WTC11 (cell line): Measurements from ENCODE around the gene PTPRN2. TPM values are rescaled to one million over a fixed set of nuclear protein-coding genes. Genes with fewer than 3 reads are reported as not detected.

ENCODE experiments used
- ATAC-seq: fragments of 200-7000 bp; cut with Tn5 transposase; 2 replicates; pipeline ENCODE4 v1.10.0; 2021; ENCODE audit warnings: mild to moderate bottlenecking, moderate library complexity
- CTCF ChIA-PET: fragments of 300-600 bp; sonication (Branson Sonifier 250); formaldehyde crosslinking; loops from one replicate; lab custom pipeline; 2021; ENCODE audit warnings: antibody characterized with exemption; lab: Charles Lee
- POLR2A ChIA-PET: fragments of 350-600 bp; sonication (Branson Sonifier 250); formaldehyde crosslinking; loops from one replicate; lab custom pipeline; 2021; ENCODE audit warnings: antibody characterized with exemption; lab: Charles Lee
- DNase-seq: peaks from one replicate; pipeline ENCODE4 v3.0.0; 2021; ENCODE audit warnings: low spot score
- H3K27ac Mint-ChIP-seq: 2 replicates; pipeline ENCODE4 v1.8.0; 2021; ENCODE audit warnings: mixed read lengths
- H3K27me3 Mint-ChIP-seq: 2 replicates; pipeline ENCODE4 v1.8.0; 2021; ENCODE audit warnings: low read depth, mild to moderate bottlenecking, moderate library complexity, mixed read lengths
- H3K36me3 Mint-ChIP-seq: 2 replicates; pipeline ENCODE4 v1.8.0; 2021; ENCODE audit warnings: mixed read lengths
- H3K4me1 Mint-ChIP-seq: 2 replicates; pipeline ENCODE4 v1.8.0; 2022; ENCODE audit warnings: mixed read lengths
- H3K4me3 Mint-ChIP-seq: 2 replicates; pipeline ENCODE4 v1.8.0; 2021; ENCODE audit warnings: mild to moderate bottlenecking, moderate library complexity, mixed read lengths
- H3K9me3 Mint-ChIP-seq: 2 replicates; pipeline ENCODE4 v1.8.0; 2021; ENCODE audit warnings: mixed read lengths
- AFF4 ChIP-seq: sonication (generic); formaldehyde crosslinking; IDR thresholded peaks from 2 replicates; pipeline ENCODE4 v1.8.1; 2023; ENCODE audit warnings: mild to moderate bottlenecking, missing genetic modification reagents, borderline replicate concordance
- ATF1 ChIP-seq: sonication (generic); formaldehyde crosslinking; IDR thresholded peaks from 2 replicates; pipeline ENCODE4 v1.8.1; 2023; ENCODE audit warnings: mild to moderate bottlenecking, moderate library complexity, missing genetic modification reagents
- CBFB ChIP-seq: sonication (generic); formaldehyde crosslinking; IDR thresholded peaks from 2 replicates; pipeline ENCODE4 v1.8.1; 2022; ENCODE audit warnings: mild to moderate bottlenecking, low read depth, missing genetic modification reagents
- CDX4 ChIP-seq: fragments of 250-450 bp; sonication (Bioruptor Pico); IDR thresholded peaks from 2 replicates; pipeline ENCODE4 v1.9.0; 2021; ENCODE audit warnings: moderate library complexity, mild to moderate bottlenecking, inconsistent platforms, borderline replicate concordance
- CTCF ChIP-seq: fragments of 200-600 bp; IDR thresholded peaks from 2 replicates; pipeline ENCODE4 v1.8.0; 2022; ENCODE audit warnings: antibody characterized with exemption
- EMX1 ChIP-seq: fragments of 250-450 bp; sonication (Bioruptor Pico); IDR thresholded peaks from 2 replicates; pipeline ENCODE4 v1.8.0; 2021; ENCODE audit warnings: mild to moderate bottlenecking
- ESRRA ChIP-seq: sonication (generic); formaldehyde crosslinking; IDR thresholded peaks from 2 replicates; pipeline ENCODE4 v1.8.1; 2022; ENCODE audit warnings: mild to moderate bottlenecking, missing genetic modification reagents, borderline replicate concordance
- GABPB1 ChIP-seq: sonication (generic); formaldehyde crosslinking; IDR thresholded peaks from 2 replicates; pipeline ENCODE4 v1.8.1; 2023; ENCODE audit warnings: mild to moderate bottlenecking, missing genetic modification reagents
- HMGA2 ChIP-seq: fragments of 250-450 bp; sonication (Bioruptor Pico); IDR thresholded peaks from 2 replicates; pipeline ENCODE4 v1.4.0; 2021; ENCODE audit warnings: mild to moderate bottlenecking, moderate library complexity
- IRF1 ChIP-seq: sonication (generic); formaldehyde crosslinking; IDR thresholded peaks from 2 replicates; pipeline ENCODE4 v1.8.0; 2023; ENCODE audit warnings: missing genetic modification reagents
- OVOL2 ChIP-seq: fragments of 250-450 bp; sonication (Bioruptor Pico); IDR thresholded peaks from 2 replicates; pipeline ENCODE4 v1.9.0; 2021; ENCODE audit warnings: mild to moderate bottlenecking, borderline replicate concordance
- PRRX2 ChIP-seq: fragments of 250-450 bp; sonication (Bioruptor Pico); IDR thresholded peaks from 2 replicates; pipeline ENCODE4 v1.8.0; 2021; ENCODE audit warnings: mild to moderate bottlenecking
- RORB ChIP-seq: fragments of 250-450 bp; sonication (Bioruptor Pico); IDR thresholded peaks from 2 replicates; pipeline ENCODE4 v1.9.0; 2021; ENCODE audit warnings: mild to moderate bottlenecking
- SMAD4 ChIP-seq: sonication (generic); formaldehyde crosslinking; IDR thresholded peaks from 2 replicates; pipeline ENCODE4 v1.8.0; 2022; ENCODE audit warnings: mild to moderate bottlenecking, missing genetic modification reagents
- SOX15 ChIP-seq: fragments of 250-450 bp; sonication (Bioruptor Pico); IDR thresholded peaks from 2 replicates; pipeline ENCODE4 v1.9.0; 2021; ENCODE audit warnings: mild to moderate bottlenecking
- STAT6 ChIP-seq: sonication (generic); formaldehyde crosslinking; conservative IDR thresholded peaks from 2 replicates; pipeline ENCODE4 v1.8.1; 2023; ENCODE audit warnings: mild to moderate bottlenecking, low read depth, missing genetic modification reagents, moderate library complexity
- ZNF121 ChIP-seq: sonication (generic); formaldehyde crosslinking; IDR thresholded peaks from 2 replicates; pipeline ENCODE4 v1.8.0; 2023; ENCODE audit warnings: missing genetic modification reagents
- ZNF138 ChIP-seq: sonication (generic); formaldehyde crosslinking; conservative IDR thresholded peaks from 2 replicates; pipeline ENCODE4 v1.8.1; 2022; ENCODE audit warnings: mild to moderate bottlenecking, moderate library complexity, missing genetic modification reagents
- ZNF532 ChIP-seq: fragments of 250-450 bp; sonication (Bioruptor Pico); IDR thresholded peaks from 2 replicates; pipeline ENCODE4 v1.9.0; 2021; ENCODE audit warnings: mild to moderate bottlenecking, borderline replicate concordance
- total RNA-seq: library from RNA; stranded (reverse); gene quantifications from 3 replicates; pipeline ENCODE4 v1.2.3, GENCODE V29; 2021

PTPRN2 gene
- total RNA-seq, 1 experiment from 2014 or later, result 4.7 TPM

GRCh38 chr7:158583810-158584209, 3.8 kb downstream of the PTPRN2 start (continued):
- TF ChIP-seq CTCF (no peak), HMGA2 (CRISPR knock-in tag) (no peak), IRF1 (CRISPR knock-in tag) (no peak), ESRRA (CRISPR knock-in tag) (no peak), CDX4 (CRISPR knock-in tag) (no peak), ZNF138 (CRISPR knock-in tag) (no peak)
- TF ChIP-seq, all 79 proteins: peak for 0

GRCh38 chr7:158583143-158583542, 4.5 kb downstream of the PTPRN2 start:
- Mint-ChIP-seq H3K27me3 (peaks cover 46% of the 10 kb centered on the region), H3K36me3 (peaks cover 19% of the 10 kb centered on the region), H3K4me3 (no peak overlapping the region), H3K4me1 (peaks cover 7% of the 10 kb centered on the region), H3K9me3 (peaks cover 29% of the 10 kb centered on the region), H3K27ac (no peak overlapping the region)
- ChIA-PET POLR2A (interaction anchor here (0.8 kb wide), 1 partner anchor 20 kb away, joined by 4 read pairs; no protein-coding TSS in a partner anchor), CTCF (interaction anchor here (1.5 kb wide), 1 partner anchor 88 kb away, joined by 5 read pairs; no protein-coding TSS in a partner anchor)
- ATAC-seq (no peak), DNase-seq (no peak)
- TF ChIP-seq ZNF138 (CRISPR knock-in tag) (no peak), SOX15 (CRISPR knock-in tag) (no peak), ZNF532 (CRISPR knock-in tag) (no peak), STAT6 (CRISPR knock-in tag) (no peak), ZNF121 (CRISPR knock-in tag) (no peak), ATF1 (CRISPR knock-in tag) (no peak), AFF4 (no peak), RORB (CRISPR knock-in tag) (no peak), EMX1 (CRISPR knock-in tag) (no peak), SMAD4 (no peak), CBFB (no peak), GABPB1 (CRISPR knock-in tag) (no peak), OVOL2 (CRISPR knock-in tag) (no peak), PRRX2 (no peak)
- TF ChIP-seq, all 79 proteins: peak for 0
